GM19455 (cell line): ENCODE data around the gene IFFO2.

Experiments
- ATAC-seq: cut with Tn5 transposase; IDR thresholded peaks from one replicate; pipeline ENCODE4 v1.9.1; 2021; ENCODE audit not compliant: unreplicated experiment

The IFFO2 gene

GRCh38 chr1:18938008-18938706 is 18.3 kb downstream of the IFFO2 start:
- no peak for ATAC-seq

GRCh38 chr1:18937539-18937938 is 18.9 kb downstream of the IFFO2 start:
- ATAC-seq = no peak

DNA sequence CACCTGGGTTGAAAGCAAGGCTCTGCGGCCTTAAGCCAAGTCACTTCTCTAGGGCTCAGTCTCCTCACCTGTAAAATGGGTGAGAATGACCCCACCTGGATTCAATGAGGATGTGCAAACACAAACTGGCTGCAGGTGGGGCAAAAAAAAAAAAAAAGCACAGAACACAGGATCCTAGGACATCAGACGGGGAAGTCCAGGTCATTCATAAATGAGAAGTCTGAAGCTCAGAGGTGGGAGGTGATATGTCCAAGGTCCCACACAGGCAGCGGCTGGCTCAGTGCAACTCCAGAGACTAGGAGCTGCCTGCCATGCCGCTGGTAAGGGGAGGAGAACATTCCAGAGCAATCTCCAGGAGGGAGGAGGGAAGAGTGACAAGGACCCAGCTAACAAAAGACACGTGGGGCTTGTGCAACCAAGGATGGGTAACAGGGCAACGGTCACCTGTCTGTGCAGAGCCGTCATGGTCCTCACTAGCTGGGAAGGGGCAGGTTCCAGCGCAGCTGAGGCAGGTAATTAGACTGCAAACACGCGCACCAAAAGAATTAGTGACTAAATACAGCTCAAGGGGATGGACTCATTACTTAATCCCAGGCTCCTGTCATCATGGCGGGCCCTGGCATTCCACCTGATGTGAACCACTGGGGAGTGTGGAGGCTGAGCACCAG is 19.5 kb downstream of the IFFO2 start:
- no peak for ATAC-seq

GRCh38 chr1:18936471-18936813 is 20.0 kb downstream of the IFFO2 start:
- ATAC-seq = no peak

DNA sequence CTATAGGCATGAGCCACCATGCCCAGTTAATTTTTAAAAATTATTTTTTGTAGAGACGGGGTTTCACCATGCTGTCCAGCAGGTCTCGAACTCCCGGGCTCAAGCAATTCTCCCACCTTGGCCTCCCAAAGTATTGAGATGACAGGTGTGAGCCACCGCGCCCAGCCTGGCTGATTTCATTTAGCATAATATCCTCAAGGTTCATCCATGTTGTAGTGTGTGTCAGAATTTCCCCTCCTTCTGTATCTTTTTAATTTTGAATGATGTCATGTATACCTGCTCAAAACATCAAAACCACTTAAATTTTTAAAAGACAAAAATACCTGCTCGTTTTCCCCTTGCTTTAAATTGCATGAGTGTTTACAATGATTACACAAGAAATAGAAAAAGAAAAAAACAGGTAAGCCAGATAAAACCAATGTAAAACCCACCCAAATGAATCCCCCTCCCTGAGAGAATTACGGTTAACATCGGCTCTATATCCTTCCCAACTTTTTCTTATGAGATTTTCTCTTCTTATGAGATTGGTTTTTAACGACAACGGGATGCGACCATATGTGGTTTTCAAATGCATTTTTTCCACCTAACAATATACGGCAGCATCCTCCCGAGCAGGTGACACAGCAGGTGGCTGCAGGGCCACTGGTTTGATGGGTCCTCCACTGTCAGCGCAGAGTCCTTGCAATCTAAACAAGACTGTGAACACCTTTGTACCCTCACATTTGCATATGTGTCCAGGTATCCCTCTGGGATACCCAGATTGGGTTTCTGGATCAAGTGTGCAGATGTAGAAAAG is 22.1 kb downstream of the IFFO2 start:
- ATAC-seq = no peak

GRCh38 chr1:18932879-18933278 is 23.6 kb downstream of the IFFO2 start:
- no peak for ATAC-seq

- no peak for ATAC-seq
Measured at GRCh38 chr1:18932387-18932786, 24.1 kb downstream of the IFFO2 start.

- no peak for ATAC-seq
Measured at GRCh38 chr1:18931730-18932129, 24.7 kb downstream of the IFFO2 start.

DNA sequence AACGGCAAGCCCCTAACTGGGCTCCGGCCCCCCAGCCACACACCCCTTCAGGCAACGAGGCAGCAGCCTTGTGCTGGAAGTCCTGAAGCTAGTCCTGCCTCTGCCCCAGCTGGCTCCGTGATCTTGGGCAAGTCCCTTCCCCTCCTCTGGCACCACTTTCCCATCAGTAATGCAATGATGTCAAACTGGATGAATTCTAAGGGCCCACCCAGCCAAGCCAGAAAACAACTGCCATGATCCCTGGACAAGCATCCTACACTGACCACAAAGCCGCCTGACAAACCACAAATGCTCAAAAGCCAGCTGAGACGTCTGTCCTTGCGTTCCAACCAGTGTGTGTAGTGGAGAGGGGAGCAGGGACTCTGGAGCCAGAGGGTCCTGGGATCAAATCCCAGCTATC is 26.8 kb downstream of the IFFO2 start:
- no peak for ATAC-seq

- ATAC-seq = no peak
Measured at GRCh38 chr1:18928985-18929384, 27.5 kb downstream of the IFFO2 start.

DNA sequence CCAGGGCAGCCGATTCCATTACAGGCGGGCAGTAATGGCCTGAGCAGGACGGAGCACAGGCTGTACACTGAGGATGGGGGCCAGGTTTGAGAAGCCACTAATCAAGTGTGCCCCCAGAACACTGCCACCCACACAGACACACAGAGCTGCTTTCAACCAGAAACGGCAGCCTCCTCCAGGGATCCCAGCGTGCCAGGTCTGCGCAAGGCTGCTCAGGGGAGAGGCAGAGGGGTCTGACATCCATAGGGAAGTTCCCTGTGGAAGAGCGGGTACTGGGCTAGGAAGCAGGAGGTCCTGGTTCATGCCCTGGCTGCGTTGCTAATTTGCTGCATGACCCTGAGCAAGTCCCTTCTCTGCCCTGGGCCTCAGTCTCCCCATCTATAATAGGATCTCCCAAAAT is 28.1 kb downstream of the IFFO2 start:
- ATAC-seq = no peak

GRCh38 chr1:18927654-18928272 is 28.7 kb downstream of the IFFO2 start:
- no peak for ATAC-seq

DNA sequence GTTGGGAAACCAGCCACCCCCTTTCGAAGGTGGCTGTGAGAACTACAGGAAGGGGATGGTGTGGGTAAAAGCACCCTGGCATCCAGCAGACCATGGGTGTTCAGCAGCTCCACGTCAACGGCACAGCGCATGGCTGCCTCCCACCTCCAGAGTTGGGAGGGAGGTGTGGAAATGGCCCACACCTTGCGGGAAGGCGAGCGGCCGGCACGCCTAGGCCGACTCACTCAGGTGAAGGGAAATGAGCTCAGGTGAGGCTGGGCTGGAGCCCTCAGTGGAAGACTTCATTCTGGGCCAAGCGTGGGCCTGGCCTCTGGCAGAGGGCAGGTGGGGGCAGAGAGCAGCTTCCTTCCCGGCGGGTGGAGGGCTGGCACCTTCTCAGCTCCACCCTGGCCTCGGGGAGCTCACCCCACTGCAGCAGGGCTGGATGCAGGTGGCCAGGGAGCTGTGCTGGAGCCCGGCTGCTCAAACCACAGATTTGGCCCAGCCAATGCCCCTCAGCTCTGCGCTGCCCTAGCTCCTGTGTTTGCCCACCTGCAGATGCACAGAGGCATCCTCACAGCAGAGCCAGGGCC is 29.3 kb downstream of the IFFO2 start:
- no peak for ATAC-seq

DNA sequence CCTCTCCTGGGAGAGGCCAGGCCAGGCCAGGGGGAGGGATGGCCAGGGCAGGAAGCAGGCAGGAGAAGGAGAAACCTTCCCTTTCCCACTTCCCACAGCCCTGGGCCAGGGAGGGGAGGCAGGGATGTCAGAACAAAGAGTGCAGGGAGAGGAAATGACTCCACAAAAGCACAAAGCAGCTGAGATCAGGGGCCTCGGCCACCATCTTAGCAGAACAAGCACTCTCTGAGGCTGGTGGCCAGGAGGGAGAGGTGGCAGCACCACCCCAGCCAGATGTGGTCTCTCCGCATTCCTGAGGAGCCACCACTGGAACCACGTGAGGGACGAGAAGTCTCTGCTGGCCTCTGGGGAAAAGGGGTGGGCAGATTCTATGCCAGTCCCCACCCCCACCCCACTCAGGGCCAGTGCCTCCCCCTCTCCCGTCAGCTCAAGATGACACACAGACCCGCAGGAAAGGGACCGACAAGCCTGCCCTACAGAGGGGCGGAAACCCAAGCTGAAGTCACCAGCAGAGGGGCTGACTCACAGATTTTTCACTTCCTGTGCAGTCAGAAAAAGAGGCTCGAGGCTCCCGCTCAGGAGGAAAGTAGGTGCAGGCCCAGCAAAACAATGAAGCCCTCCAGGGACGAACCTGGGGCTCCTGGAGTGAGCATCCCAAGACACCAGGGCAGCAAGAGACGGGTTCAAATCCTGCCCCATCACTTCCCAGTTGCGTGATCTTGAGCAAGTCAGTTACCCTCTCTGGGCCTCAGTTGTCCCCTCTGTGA is 30.0 kb downstream of the IFFO2 start:
- ATAC-seq = peak; percentile 62

- ATAC-seq = no peak
Measured at GRCh38 chr1:18925279-18925678, 31.2 kb downstream of the IFFO2 start.

DNA sequence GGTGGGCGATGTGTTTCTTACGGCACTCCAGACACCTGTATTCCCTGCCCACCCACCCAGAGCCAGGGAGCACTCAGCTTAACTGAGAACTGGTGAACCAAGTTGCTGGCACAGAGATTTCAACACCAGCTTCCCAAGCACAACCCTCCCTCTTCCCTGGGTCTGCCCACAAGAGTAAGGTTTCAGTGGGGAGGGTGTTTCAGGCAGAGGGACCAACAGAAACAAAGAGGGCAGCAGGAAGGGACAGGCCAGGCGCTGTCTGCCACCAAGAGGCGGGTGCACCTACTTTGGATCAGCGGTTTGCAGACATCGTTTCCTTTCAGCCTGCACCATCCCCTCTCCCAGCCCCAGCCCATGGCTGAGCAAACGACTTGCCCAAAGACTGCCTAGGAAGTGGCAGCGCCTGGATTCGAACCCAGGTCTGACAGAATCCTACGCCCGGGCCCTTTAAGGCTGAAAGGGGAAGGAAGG is 32.2 kb downstream of the IFFO2 start:
- ATAC-seq = no peak

DNA sequence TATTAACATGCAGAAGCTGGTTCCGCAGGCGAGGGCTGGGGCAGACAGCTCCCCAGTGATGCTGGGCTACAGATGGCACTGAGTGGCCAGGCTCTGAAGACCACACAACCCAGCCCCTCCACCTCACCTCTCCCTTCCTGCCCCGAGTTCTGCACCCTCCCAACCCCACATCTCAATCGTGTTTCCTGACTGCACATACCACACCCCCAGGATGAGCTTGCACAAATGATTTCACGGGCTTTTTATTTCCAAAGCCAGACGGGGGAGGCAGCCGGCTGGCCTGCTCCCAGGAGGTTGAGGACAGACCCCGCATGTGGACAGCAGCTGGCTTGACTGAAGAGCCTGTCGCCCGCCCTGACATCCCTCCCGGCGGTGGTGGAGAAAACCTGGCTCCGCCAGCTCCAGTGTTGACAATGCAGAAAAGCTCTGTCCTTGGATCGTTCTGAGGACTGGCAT is 32.7 kb downstream of the IFFO2 start:
- no peak for ATAC-seq

GRCh38 chr1:18922848-18923755 is 33.4 kb downstream of the IFFO2 start:
- ATAC-seq = no peak

DNA sequence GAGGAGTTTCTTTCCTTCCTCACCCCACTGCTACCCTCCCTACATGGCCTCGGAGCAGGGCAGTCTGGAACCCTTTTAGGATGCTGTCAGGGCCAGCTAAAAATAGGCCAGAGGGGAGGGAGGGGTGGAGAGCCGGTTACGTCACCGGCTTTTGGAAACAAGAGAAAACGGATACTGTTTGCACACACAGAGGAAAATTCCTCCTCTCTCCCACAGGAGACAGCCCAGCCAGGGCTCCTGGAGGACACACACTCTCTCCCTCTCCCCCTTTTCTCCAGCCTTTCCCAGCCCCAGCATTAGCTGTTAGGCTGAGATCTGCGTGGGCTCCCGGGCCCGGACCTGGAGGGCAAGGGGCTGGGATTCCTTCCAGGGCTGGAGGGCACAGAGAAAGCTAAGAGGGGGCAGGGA is 34.2 kb downstream of the IFFO2 start:
- ATAC-seq = no peak
